Measurements from ENCODE around the gene STK4. TPM values are rescaled to one million over a fixed set of nuclear protein-coding genes. Genes with fewer than 3 reads are reported as not detected.
A peak's percentile ranks its signal among the peaks of the same experiment; 100 is the strongest.

STK4 gene
- total RNA-seq, 1 donor = 47.7 TPM

DNA sequence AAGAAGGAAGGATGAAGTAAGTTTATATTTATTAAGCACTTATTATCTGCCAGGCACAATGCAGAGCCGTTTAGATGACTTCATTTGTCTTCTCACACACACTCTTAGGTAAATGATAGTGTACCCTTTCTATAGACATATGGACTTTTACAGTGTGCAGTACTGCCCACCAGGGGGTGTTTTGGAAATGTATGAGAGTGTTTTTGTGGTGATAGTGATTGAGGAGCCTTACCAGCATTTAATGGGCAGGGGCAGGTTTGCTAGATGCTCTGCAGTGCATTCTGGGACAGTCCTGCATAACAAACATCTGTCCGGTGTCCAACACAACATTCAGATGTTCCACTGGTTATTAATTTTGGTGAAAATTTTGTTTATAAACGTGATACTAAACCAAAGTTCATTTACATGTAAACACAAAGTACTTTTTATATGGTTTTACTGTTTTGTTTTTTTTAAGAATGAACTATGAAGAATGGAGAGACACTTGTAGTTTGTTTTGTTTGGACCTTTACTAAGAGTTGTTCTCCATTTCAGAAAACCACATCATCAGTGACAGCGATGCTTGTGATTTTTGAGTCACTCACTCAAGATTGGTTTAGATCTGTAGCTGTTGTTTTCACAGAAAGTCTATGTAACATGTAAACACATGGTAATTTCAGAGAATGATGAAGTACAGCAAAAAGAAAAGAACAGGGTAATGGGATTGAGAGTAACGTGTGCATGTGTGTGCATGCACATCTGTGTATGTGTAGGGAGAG, 114.7 kb downstream of the STK4 start:
- DNase-seq (ENCODE audit: low read depth in 2 of 3, low spot score in 2 of 3) = peak in 1 of 3 donors; percentile 31

DNA sequence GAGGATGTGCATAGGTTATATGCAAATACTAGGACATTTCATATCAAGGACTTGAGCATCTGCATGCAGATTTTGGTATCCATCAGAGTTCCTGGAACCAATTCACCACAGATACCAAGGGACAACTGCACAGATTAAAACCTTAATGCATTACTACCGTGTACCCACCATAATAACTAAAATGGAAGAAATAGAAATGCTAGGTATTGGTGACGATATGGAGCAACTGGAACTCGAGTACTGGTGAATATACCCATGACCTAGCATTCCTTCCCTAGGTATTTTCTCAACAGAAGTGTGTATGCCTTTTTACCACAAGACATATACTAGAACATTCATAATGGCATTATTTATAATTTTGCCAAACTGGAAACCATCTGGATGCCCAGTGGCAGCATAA, 116.2 kb downstream of the STK4 start:
- DNase-seq (ENCODE audit: low read depth in 2 of 3, low spot score in 2 of 3) = no peak

DNA sequence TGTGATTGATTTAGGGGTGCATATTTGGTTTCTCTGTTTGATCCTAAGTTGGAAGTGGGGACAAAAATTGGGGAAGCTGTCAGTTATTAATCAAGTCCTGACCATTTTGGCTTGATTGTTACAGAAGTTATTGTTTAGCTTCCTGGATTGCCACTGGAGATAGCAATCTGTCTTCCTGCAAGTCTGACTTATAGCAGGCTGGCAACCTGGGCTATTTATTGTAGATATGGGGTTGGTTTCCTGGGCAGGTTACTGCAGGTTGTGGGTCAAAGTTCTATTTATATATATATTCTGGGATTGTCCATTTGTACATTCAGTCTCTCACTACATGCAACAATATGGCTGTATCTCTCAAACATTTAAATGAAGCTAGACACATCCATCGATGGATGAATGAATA, 116.8 kb downstream of the STK4 start:
- DNase-seq (ENCODE audit: low read depth in 2 of 3, low spot score in 2 of 3) = no peak

DNA sequence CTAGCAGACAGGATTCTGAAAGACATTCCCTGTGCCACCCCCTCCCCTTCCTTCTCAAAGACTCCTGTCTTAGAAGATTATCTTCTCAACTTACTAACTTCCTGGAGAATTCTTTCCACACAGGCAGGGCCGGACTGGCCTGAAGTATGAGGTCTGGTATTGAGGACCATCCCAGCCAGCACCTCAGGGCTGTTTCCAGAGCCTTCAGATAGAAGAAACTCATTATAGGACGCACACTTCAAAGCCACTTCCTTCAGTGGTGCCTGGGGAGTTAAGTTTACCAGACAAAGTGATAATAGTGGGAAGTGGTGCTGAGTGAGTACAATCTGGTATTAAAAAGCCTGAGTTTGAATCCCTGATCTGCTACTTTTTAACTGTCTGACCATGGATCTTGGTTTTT, 119.0 kb downstream of the STK4 start:
- no peak for DNase-seq (ENCODE audit: low read depth in 2 of 3, low spot score in 2 of 3)

DNA sequence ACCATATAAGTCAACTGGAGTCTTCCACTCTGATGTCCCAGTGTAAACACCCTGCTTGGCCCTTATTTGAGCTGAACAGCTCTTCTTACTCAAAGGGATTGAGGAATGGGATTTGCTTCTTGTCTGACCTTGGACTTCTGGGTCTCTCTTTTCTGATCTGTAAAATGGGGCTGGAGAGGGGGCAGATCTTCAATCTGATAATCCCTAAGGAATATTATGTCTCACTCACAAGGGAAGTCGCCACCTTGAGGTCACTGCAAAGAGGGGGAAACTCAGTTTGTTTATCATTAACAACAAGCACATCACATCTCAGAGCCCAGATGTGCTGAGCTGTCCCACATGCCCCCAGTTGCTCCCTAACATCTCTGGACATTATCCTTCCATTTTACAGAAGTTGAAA, 119.6 kb downstream of the STK4 start:
- no peak for DNase-seq (ENCODE audit: low read depth in 2 of 3, low spot score in 2 of 3)

DNA sequence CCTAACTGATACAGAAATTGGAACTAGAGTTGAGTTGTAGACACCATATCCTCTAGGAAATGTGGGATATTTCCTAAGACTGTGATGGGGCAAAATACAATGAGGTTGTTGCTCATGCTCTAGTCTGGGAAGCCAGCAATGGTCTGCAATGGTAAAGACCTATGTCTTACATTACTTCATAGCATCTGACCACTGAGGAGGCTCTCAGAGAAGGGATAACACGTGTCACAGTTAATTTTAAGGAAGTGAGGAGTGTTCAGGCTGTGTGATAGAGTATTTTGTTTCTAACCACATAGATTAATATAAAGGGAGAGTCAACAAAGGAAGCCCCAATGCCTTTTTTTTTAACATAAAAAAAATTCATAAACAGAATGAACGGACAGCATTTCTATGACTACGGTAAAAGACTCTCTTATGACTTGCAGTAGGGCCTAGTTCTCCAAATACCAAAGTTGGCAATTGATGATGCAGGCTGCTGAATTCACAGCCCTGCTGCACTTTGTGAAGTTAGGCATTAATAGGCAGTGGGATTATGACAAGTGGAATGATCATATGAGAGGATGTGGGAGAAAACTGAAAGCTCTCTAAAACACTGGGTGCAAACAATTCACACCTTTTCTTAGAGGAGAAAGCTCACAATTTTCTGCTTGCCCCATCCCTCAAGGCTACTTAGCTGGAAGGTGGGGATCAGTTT, 120.9 kb downstream of the STK4 start:
- peak in 1 of 3 donors; percentile 12 for DNase-seq (ENCODE audit: low read depth in 2 of 3, low spot score in 2 of 3)

DNA sequence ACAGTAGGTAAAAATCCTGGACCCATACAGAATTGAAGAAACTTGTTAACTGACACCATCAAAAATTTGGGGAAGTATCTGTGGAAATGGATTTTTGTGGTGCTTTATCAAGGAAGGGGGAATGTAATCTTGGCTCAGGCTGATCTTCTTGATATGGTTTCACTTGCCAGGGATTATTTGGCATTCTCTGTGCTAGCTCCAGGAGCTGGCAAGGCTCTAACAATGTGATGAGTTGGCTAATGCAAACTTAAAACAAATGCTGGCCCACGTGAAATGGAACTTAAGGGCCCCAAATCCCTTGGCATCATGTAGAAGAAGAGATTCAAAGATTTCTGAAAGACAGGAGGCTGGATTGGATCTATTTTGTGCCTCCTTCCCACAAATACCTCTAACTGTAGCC, 121.5 kb downstream of the STK4 start:
- DNase-seq (ENCODE audit: low read depth in 2 of 3, low spot score in 2 of 3) = no peak

DNA sequence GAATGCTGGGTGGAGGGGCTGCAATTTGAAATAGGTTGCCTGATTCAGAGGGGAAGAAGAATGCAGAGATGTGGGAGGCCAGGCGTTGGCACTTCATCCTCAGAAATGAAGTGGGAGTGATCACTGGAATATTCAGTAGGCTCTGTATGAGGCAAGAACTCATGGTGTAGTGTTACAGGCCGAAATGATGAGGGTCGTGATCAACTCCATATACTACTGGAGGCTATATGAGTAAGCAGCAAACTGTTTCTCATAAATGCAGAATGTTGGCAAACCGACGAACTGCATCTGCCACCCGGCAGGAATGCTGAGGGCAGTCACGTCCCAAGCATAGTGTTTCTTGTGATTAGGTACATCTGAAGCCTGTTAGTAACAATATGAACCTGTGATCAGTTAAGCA, 121.9 kb downstream of the STK4 start:
- no peak for DNase-seq (ENCODE audit: low read depth in 2 of 3, low spot score in 2 of 3)

DNA sequence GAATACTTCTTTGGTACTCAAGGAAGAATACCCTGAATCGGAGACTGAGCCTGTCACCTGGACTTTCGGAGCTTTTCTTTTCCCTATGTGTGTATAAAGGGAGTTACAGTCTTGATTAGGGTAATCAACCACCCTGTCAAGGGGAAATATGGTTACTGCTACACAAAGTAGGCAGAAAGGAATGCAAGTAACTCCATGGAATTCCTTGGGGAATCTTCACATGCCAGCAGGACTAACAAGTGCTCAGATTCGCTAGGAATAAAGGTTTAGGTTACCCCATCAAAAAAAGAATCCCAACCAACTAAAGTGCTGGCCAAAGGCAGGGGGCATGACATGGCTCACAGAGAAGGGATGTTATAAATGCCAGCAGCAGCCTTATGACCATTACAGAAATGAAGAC, 124.2 kb downstream of the STK4 start:
- no peak for DNase-seq (ENCODE audit: low read depth in 2 of 3, low spot score in 2 of 3)

DNA sequence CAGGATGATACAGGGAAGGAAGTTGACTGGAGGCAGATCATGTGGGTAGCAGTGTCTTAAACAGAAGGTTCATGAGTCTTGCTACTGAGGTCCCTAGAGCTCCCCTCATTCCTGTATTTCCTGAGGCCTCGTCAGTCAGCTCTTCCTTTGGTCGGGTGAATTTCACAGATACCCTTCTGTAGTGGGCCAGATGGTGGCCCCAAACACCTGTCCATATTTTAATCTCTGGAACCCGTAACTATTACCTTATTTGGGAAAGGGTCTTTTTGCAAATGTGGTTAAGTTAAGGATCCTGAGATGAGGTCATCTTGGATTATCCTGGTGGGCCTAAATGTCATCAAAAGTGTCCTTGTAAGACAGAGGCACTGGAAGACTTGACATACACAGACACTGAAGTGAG, 125.1 kb downstream of the STK4 start:
- DNase-seq (ENCODE audit: low read depth in 2 of 3, low spot score in 2 of 3) = no peak

DNA sequence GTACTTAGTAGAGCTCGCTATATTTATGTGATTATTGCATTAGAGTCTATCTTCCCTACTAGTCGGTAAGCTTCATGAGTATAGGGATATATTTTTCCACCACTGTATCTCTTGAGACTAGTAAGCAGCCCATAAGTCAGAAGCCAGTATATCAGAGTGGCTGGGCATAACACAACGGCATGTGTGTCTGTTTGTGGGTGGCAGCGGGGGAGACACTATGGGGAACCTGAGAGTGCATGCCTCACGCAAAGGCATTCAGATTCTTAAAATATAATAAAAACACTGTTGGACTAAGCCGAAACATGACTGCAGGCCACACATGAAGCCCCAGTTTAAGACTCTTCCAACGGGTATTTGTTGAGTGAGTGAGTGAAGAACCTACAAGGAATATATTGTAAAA, 126.6 kb downstream of the STK4 start:
- no peak for DNase-seq (ENCODE audit: low read depth in 2 of 3, low spot score in 2 of 3)

DNA sequence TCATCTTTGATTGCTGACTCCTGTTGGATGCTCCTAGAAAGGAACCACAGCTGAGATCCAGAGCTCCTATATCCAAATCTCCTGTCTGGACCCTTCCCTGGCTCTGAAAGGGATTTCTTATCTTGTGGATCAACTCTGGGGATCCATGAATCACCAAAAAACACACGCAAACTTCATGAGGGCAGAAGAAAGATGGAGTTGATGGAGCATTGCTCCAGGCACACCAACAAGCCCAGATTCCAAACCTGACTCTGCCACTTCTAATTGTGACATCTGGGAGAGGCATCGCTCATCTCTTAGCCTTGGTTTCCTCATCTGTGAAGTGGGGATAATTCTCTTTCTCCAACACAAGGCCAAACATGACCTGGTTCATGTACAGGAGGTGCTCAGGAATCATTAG, 127.9 kb downstream of the STK4 start:
- DNase-seq (ENCODE audit: low read depth in 2 of 3, low spot score in 2 of 3) = no peak

DNA sequence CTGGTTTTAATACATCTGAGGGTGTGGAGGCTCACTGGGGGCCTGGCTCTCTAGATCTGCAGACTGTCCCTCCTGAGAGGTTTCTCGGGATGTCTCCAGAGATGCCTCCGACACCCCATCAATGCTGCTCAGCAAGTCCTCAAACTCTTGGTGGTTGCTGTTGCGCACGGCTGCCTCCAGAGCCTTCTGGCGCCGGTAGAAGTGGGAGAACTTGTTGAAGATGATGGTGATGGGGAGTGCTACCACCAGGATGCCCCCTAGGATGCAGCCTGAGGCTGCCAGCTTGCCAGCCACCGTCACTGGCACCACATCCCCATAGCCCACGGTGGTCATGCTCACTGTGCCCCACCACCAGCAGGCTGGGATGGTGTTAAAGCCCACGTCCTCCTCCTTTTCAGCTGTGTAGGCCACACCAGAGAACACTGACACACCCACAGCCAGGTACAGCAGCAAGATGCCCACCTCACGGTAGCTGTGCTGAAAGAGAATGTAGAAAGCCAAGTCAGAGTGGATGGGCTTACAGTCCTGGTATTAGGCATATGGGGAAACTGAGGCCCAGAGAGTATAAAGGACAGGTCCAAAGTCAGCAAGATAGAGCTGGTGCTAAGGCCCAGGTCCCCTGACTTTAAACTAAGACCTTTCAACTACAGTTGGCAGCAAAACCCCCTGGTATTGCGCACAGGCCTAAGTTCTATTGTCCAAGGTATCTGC, 128.7 kb downstream of the STK4 start:
- no peak for DNase-seq (ENCODE audit: low read depth in 2 of 3, low spot score in 2 of 3)

DNA sequence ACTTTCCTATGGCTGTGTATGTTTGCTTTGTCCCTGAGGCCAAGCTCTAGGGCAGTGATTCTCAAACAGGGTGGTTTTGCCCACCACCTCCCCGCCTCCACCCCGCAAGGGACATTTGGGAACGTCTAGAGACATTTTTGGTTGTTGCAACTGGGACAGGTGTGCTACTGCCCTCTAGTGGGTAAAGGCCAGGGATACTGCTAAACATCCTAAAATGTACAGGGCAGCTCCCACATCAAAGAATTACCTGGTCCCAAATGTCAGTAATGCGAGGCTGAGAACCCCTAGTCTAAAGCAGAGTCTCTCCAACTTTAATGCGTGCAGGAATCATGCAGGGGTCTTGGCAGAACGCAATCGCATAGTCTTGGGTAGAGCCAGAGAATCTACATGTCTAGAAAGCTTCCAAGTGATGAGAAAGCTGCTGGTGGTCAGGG, 129.5 kb downstream of the STK4 start:
- DNase-seq (ENCODE audit: low read depth in 2 of 3, low spot score in 2 of 3) = peak; percentile 23 to 77 (median 56)

DNA sequence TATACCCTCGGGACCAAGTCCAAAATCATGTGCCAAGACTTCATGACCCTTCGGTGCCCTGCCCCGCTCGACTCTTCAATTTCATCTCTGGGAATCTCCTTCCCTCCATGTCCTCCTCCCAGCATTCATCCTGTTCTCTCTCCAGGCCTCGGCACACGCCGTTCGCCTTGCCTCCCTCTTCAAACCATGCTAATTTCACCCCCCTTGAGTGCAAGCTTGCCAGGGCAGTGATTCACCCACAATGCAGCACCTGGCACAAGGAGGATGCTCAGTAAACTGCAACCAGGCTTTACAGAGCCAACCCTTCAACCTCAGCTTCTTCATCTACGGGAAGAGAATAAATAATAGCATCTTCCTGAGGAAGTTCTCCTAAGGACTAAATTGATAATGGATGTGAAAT, 130.5 kb downstream of the STK4 start:
- DNase-seq (ENCODE audit: low read depth in 2 of 3, low spot score in 2 of 3) = no peak

DNA sequence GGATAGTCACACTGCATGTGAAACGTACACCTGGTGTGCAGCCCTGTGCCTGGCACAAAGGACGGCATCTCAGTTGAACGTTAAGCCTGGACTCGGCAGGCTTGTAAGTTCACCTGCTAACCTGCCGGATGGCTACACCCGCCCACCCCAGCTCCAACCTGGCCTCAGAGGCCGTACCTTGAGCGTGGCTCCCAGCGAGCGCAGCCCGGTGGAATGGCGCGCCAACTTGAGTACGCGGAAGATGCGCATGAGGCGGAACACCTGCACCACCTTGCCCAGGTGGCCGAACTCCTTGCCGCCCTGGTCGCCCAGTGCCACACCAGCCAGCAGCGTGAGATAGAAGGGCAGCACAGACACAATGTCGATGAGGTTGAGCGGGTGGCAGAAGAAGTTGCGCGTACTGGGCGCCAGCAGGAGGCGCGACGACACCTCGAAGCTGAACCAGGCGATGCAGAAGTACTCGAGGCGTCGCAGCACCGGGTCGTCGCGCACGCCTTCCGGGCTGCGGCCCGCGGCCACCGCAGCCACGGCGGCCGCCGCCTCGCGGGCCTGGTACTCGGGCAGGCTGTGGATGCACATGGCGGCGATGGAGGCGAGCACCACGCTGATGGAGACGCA, 131.3 kb downstream of the STK4 start:
- peak in 2 of 3 donors; percentile 83 to 84 for DNase-seq (ENCODE audit: low read depth in 2 of 3, low spot score in 2 of 3)

DNA sequence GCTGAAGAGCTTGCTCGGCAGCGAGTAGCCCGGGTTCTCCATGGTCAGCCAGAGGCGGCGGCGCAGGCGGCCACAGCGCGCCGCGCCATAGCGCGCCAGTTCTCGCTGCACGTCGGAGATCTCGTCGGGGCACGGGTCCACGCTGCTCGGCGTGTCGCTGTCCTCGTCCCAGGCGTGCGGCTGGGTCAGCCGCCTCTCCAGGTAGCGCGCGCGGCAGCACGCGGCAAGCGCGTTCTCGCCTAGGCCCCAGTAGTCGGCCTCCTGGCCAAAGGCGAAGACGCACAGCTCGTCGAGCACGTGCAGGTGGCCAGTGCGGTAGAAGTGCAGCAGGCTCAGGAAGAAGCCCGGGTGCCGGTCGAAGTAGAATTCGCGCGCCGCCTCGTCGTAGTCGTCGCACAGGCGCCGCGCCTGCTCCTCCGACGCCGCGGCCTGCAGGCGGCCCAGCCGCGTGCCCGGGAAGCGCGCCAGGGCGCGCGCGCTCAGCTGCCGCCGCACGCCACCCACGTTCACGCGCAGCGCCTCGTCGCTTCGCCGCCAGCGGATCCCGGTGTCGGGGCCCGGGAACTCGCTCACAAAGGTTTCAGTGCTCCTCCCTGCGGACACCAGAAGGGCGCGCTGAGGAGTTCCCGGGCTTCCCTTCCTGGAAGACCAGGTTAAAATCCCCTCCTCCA, 131.9 kb downstream of the STK4 start:
- peak in 1 of 3 donors; percentile 32 for DNase-seq (ENCODE audit: low read depth in 2 of 3, low spot score in 2 of 3)

DNA sequence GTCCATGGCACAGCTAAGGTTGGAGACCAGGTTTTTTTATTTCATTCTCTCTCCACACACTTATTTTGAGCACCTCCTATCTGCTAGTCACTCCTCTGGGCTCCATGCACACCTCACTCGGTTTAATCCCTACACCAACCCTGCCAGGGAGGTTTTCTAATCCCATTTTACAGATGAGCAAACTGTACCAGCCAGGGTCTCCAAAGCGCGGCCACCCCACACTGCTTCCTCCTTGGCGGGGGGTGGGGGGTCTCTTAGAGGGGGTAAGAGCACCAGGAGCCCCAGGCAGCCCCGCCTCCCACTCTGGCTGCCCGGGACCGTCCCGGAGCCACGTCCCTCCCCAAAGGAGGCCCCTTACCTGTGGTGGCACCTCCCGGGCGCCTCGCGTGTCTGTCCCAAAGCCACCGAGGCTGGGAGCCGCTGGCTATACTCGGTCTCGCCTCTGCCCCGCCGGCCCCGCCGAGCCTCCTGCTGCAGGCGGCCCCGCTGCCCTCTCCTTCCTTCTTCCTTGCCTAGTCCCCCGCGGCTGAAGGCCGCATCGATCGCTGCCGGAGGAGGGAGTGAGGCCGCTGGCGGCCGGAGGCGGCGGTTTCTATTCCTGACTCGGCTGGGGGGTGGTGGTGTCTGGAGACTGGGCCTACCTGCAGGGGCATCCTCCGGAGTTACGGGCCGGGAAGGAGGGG, 134.4 kb downstream of the STK4 start, which contains the start of gene KCNS1:
Gene KCNS1 (minus strand): TSS at position 565 of the 683 bp plus-strand sequence. CDS start 1,891 bp downstream, outside the sequence.
- peak in 1 of 3 donors; percentile 30 for DNase-seq (ENCODE audit: low read depth in 2 of 3, low spot score in 2 of 3)

DNA sequence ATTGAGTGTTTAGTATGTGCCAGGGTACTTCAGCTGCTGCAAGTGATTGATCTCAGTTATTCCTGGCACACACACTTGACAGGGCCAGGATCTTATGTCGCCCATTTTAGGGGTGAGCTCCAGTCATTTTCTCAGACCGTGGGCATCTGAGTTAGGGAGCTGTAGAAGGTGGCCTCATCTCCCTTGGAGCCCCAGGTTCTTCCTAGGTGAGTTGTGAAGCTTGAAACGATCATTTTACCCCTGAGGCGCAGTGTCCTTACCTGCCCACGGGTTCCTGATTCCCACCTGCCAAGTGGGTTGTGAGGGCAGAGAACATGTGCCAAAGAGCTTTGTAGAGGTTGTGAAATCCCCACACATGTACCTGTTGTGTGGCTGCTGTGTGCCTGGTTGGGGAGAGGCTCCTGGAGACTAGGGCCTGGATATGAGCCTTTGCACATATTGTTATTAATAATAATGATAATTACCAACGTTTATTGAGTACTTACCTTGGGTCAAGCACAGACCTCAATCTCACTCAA, 135.1 kb downstream of the STK4 start:
- no peak for DNase-seq (ENCODE audit: low read depth in 2 of 3, low spot score in 2 of 3)

DNA sequence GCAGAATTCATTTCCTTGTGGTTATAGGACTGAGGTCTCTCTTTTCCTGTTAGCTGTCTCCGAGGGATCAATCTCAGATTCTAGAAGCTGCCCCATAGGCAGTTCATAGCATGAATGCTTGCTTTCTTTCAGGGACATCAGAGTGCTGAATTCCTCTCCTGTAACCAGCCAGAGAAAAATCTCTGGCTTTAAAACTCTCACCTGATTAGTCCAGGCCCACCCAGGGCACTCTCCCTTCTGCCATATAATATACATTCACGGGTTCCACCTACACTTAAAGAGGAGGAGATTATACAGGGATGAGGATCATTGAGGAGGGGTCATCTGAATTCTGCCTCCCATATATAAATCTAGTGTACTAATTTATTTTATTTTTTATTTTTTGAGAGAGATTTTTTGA, 136.8 kb downstream of the STK4 start:
- DNase-seq (ENCODE audit: low read depth in 2 of 3, low spot score in 2 of 3) = no peak

All from hematopoietic multipotent progenitor cell (in vitro differentiated cells).